Middle frontal gyrus (tissue), 1 donor: Measurements from ENCODE around the gene USP35.

Experiments
- DNase-seq: peaks from one replicate; pipeline ENCODE4 v3.0.0-alpha.2; 2015; ENCODE audit warnings: low spot score; ENCODE audit errors: extremely low spot score

USP35 gene

GRCh38 chr11:78188286-78189173, at the start of gene USP35, which contains the start of gene KCTD21:
USP35 (plus strand) TSS chr11:78188919; CDS start chr11:78196246, 7,327 bp downstream.
KCTD21 (minus strand) TSS chr11:78188626; CDS start chr11:78174554, 14,072 bp downstream.
- DNase-seq: peak; percentile 96

- peak; percentile 95 for DNase-seq
These were observed 49.0 kb upstream of the USP35 start, which contains the start of gene ALG8 for GRCh38 chr11:78139422-78140391. ALG8 (minus strand) TSS chr11:78139626; CDS start chr11:78139588, 38 bp downstream.

GRCh38 chr11:78140392-78141077, 48.2 kb upstream of the USP35 start:
- no peak for DNase-seq

- no peak for DNase-seq
These were observed 43.2 kb upstream of the USP35 start for GRCh38 chr11:78145511-78146025.

- no peak for DNase-seq
These were observed 40.9 kb upstream of the USP35 start for GRCh38 chr11:78147807-78148206.

- peak; percentile 15 for DNase-seq
These were observed 39.1 kb upstream of the USP35 start for GRCh38 chr11:78149646-78150045.

GRCh38 chr11:78150346-78150745, 38.4 kb upstream of the USP35 start:
- DNase-seq: no peak

GRCh38 chr11:78150754-78151153, 38.0 kb upstream of the USP35 start:
- no peak for DNase-seq

- no peak for DNase-seq
These were observed 36.9 kb upstream of the USP35 start for GRCh38 chr11:78151804-78152203.

GRCh38 chr11:78156127-78156844, 32.4 kb upstream of the USP35 start:
- no peak for DNase-seq

GRCh38 chr11:78158987-78159652, 29.6 kb upstream of the USP35 start:
- no peak for DNase-seq

GRCh38 chr11:78160557-78160956, 28.2 kb upstream of the USP35 start:
- no peak for DNase-seq

- DNase-seq: no peak
These were observed 27.4 kb upstream of the USP35 start for GRCh38 chr11:78161346-78161745.

- no peak for DNase-seq
These were observed 26.8 kb upstream of the USP35 start for GRCh38 chr11:78161962-78162371.

GRCh38 chr11:78163828-78164227, 24.9 kb upstream of the USP35 start:
- no peak for DNase-seq

- DNase-seq: no peak
These were observed 24.2 kb upstream of the USP35 start for GRCh38 chr11:78164471-78164870.

GRCh38 chr11:78166855-78167469, 21.8 kb upstream of the USP35 start:
- DNase-seq: no peak

GRCh38 chr11:78168539-78169477, 19.9 kb upstream of the USP35 start:
- DNase-seq: no peak
